Measurements from ENCODE around the gene PCDHGA1.

- no peak for TF ChIP-seq CTCF (IDR thresholded peaks at IDR 0.05; ENCODE audit: low read length)
- no peak for TF ChIP-seq EZH2phosphoT487 (IDR thresholded peaks at IDR 0.05; ENCODE audit: low read length)
- no peak for TF ChIP-seq EZH2 (optimal IDR thresholded peaks at IDR 0.05; ENCODE audit: low read depth, low read length)
These were observed 69.4 kb downstream of the PCDHGA1 start for GRCh38 chr5:141399555-141400258.
